ENCODE data around the gene PSMB2.

PSMB2 gene

DNA sequence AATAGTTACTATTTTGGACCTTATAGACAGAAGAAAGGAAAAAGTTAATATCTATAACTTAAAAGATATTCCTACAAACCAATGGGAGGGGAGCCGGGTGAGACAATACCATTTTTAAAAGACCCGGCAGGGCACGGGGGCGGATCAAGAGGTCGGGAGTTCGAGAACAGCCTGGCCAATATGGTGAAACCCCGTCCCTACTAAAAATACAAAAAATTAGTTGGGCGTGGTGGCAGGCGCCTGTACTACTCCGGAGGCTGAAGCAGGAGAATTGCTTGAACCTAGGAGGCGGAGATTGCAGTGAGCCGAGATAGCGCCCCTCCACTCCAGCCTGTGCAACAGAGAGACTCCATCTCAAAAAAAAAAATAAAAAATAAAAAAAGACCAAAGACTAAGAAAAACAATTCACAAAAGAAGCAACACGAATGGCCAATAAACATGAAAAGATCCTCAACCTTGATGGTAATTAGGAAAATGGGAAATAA is 1.2 kb upstream of the PSMB2 start:
- no peak for DNase-seq (ENCODE audit: low read depth in 2 of 2)

DNA sequence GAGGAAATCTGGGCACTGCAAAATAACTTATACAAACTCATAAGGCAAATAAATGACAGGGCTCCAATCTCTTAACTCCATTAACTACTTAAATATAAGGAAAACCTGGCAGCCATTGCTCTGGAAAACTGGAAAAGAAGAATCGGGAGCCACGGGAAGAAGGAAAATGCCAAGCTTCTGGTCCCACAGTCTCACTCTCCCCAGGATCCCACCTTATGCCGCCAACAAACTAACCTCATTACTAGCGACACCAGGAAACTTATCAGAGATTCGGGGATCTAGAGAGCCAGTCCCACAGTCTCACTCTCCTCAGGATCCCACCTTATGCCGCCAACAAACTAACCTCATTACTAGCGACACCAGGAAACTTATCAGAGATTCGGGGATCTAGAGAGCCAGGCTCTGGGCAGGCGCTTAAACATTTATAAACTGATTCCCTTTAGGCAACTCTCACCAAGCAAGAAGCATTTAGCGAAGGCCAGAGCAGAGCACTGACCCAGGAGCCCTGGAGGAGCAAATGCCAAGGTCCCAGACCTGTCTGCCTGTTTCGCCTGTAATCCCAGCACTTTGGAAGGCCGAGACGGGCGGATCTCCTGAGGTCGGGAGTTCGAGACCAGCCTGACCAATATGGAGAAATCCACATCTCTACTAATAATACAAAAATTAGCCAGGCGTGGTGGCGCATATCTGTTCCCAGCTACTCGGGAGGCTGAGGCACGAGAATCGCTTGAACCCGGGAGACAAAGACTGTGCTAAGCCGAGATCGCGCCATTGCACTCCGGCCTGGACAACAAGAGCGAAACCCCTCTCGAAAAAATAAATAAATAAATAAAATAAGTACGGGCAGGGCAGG is 720 bp downstream of the PSMB2 start:
- DNase-seq (ENCODE audit: low read depth in 2 of 2), result no peak

DNA sequence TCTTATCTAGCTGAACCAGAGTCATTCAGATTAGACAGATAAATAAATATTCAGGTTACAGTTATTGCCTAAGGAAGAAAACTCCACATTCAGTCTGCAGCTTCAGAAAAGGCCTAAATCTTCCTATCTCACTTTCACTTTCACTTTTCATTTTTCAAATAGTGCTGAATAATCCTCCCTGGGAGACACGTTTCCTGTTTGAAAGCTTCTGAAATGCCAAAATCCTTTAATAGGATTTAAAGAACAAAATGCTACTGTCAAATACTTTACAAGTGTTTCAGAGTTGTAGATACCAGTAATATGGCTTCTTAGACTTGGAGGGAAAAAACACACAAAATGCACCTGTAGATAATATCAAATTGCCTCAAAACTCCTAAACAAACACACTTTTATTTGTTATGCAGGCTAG is 3.9 kb downstream of the PSMB2 start:
- DNase-seq (ENCODE audit: low read depth in 2 of 2), result no peak

DNA sequence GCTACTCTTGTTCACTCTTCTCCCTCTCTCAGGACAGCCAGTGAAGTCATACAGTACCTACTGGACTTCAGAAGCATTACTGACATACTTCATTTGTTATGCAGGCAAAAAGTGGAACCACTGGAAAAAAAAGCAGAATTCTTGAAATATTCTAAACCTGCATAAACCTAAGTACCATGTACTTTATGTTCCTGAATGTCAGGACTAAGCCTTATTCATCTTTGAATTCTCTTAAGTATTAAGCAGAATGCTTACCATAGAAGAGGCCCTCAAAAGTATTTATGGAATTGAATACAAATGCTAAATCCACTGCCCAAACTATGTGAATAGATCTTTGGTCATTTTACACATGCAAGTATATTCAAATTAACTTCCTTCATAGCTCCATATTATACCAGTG is 7.8 kb downstream of the PSMB2 start:
- DNase-seq (ENCODE audit: low read depth in 2 of 2), result no peak

DNA sequence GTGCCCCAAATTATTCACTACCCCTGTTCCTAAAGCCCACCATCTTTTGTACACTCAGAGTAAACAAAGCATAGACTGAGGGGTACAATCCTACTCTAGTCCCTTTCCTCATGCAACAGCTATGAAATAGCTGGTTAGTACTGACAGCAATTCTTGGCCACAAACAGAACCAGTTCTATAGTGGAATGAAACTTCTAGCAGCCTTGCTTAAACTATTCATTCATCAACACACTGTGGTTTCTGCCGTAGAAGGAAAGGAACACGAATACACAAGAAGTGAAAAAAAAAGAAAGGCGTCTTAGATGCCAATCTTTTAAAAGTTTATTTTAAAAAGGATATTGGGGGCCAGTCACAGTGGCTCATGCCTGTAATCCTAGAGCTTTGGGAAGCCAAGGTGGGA is 9.9 kb downstream of the PSMB2 start:
- no peak for DNase-seq (ENCODE audit: low read depth in 2 of 2)

DNA sequence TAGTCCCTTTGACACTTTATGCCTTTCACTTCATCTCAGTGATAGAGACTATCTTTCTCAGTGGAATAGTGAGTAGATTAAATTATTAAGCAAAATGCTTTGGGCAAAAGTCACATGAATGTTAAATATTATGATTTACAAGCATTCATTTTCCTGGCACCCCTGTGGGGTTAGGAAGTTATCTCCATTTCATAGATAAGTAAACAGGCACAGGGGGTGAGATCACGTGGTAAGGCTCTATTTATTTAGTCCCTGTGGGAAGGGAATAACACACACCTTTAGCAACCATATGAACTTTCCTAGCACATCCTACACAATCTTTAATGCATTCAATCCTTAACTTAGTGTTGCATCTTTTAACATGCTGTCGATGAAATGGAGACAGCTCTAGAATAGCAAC is 12.3 kb downstream of the PSMB2 start:
- no peak for DNase-seq (ENCODE audit: low read depth in 2 of 2)

DNA sequence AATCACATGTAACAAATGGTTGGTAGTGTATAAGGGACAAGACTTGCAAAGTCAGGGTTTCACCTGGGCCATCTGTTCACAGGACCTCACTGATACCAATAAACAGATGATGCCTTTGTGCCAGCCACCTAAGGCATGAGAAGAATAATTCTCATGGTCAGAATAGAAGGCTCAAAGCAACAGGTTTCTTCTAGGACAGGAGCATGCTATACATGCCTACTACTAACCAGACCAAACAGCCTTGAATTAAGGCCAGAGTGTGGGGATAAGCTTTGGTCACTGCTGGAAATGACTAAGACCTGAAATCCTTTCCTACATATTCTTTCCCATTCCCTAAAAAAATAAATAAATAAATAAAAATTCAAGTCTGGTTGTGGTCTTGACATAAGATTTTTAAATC is 17.5 kb downstream of the PSMB2 start:
- no peak for DNase-seq (ENCODE audit: low read depth in 2 of 2)

DNA sequence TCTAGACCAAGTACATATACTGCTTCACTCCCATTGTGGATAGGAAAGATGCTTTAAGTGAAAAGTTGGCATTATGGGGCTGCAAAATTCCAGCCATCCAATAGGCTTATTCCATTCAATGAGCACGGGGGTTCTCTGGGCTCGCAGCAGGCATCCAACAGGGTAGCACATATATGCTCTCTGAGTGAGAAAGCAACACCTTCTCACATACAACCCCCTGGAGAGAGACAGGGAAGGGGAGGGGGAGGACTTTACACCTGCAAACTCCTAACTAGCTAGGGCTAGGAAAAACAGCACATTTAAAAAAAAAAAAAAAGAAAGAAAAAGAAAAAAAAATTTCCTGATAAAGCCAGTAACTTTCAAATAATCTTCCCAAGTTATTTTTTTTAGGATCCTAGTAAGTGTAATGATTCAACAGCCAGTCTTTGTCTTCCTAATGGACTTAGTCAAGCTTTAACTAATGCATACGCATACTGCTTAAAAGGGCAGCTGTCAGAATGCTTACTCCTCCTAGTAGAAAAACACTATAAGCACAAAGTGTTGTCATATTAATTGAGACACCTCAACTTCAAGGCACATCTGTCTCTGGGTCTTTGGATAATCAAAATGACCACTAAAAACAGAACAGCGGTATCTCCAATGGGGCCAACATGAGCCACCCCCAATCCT is 18.7 kb downstream of the PSMB2 start:
- no peak for DNase-seq (ENCODE audit: low read depth in 2 of 2)

DNA sequence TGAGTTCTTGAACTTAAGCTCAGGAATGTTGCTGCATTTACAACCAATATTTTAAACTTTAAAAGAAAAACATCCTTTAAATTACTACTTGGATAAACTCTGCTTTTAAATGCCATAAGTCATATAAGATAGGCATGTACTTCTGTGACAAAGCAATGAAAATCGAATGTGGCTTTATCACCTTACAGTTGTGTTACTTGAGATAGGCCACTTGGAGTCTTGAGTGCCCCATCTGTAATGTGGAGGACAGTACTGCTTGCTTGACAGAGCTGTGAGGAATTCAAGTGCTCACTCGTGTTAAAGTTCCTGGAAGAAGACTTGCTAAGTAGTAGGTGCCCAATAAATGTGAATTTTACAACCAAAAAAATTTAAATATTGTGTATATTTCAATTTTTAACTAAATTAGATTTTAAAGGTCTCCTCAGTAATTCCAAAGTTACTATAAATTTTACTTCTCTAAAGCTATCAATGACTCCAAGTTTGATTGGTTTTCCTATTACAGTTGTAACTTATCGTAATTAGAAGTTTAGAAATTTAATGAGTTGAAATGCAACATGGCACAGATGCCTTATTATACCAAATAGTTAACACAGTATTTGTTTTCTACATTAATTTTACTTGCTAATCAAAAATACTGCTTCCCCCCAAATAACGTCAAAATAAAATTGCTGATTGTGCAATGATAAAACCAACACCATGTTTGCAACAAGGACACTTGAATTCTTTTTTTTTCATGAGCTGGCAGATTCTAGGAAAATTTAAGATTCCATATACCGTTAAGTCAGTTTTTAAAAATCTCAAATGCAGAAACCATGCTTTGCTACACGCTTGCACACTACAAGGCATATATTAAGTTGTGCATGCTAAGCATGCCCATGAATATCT is 21.8 kb downstream of the PSMB2 start:
- no peak for DNase-seq (ENCODE audit: low read depth in 2 of 2)

DNA sequence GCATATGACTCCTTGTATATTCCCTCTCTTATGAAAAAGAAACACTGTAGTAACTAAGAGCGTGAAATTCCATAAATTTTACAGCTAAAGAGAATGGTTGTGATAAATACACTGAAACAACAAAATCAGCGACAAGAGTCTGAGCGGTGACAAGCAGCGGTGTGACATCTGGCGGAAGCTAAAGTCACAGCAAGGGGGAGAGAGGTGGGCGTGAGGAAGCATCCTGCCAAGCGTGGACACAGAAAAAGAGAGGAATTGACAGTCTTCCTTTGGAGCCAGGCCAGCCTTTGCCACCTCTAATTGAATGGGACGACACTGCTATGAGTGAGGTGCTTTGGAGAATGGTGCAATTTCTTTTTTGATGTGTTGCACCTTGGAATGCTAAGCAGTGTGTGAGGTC is 25.9 kb downstream of the PSMB2 start:
- DNase-seq (ENCODE audit: low read depth in 2 of 2), result no peak

DNA sequence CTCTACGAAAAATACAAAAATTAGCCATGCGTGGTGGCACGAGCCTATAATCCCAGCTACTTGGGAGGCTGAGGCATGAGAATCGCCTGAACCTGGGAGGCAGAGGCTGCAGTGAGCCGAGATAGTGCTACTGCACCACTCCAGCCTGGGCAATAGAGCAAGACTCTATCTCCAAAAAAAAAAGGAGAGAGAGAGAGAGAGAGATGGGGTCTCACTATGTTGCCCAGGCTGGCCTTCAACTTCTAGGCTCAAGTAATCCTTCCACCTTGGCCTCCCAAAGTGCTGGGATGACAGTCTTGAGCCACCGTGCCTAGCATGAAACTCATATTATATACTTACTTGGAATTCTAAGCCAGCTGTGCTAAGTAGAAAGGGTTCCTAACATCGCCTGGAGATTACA is 29.7 kb downstream of the PSMB2 start:
- DNase-seq (ENCODE audit: low read depth in 2 of 2), result no peak

DNA sequence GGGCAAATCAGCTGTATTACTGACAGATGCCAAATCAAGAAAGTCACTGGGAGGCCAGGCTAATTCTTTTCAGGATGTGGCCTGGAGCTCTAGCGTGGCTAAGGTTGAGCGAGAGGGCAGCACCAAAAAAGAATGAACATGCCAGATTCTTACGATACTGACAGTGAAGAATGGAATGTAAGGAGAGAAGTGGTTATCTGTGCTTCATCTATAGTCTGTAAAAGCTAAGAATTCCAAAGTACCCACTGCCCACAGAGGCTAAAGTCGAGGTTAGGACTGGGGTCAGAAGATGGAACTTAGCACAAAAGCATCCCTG is 35.5 kb downstream of the PSMB2 start:
- peak in 1 of 2 experiments; percentile 11 for DNase-seq (ENCODE audit: low read depth in 2 of 2)

DNA sequence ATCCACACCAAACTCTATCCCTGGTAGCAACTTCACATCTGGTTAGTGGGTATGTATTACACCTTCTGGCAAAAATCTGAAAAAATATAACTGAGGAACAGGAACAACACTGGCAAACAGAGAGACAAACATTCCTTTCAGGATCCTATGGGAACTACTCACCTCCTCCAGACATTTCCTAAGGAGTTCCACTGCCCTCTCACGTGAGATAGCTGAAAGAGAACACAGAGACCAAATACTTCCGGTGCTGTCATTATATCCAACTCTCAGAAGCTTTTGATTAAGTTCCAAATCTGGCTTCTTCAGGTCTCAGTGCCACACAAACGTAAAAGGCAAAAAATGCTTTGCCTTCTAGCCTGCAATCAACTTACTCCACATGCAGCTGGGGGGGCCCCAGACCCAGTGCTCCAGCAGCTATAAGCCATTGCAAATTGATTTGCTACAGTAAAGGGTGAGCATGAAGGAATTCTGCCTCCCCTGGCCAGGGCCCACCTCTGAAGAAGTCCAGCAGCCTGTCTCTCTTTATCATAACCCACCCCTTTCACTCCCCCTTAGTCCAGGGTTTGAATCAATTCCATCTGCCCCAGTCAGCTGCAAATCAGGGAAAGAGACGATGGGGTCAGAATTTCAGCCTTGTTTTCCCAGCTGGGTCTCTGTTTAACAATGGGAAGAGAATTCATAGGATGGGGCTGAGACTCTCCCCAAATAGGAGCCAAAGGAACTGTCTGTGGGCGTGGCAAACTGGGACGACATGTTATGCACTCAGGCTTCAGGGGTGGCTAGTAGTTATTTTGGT is 36.1 kb downstream of the PSMB2 start:
- DNase-seq (ENCODE audit: low read depth in 2 of 2), result no peak

DNA sequence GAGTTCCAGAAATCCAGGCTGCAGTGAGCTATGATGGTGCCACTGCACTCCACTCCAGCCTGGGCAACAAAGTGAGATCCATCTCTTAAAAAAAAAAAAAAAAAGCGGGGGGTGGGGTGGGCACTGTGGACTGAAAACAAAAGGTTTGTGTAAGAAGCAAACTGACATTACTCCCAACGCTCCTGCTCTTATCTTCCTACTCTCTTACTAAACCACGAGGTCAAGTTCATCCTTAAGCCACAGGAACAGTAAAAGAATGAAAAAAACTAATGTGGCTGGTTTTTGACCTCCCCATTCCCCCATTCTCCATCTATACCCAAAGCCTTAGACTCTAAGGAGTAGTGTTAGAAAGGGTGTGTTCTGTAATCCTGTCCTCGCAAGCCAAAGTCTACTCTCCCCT is 37.4 kb downstream of the PSMB2 start:
- no peak for DNase-seq (ENCODE audit: low read depth in 2 of 2)

DNA sequence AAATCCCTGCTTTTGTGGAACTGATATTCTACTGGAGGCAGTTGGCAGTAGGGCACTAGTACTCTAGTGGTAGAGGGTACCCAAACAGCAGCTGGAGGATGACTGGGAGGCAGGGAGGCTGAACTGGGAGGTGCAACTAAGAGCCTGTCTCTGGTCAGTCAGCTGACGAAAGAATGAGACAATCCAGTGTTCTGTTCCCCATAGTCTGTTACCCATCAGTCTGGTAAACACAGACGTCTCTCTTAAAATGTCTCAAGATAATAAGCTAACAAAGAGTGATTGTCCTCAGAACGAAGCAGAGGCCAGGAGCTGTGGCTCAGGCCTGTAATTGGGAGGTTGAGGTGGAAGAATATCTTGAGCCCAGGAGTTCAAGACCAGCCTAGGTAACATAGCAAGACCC is 37.9 kb downstream of the PSMB2 start:
- no peak for DNase-seq (ENCODE audit: low read depth in 2 of 2)

DNA sequence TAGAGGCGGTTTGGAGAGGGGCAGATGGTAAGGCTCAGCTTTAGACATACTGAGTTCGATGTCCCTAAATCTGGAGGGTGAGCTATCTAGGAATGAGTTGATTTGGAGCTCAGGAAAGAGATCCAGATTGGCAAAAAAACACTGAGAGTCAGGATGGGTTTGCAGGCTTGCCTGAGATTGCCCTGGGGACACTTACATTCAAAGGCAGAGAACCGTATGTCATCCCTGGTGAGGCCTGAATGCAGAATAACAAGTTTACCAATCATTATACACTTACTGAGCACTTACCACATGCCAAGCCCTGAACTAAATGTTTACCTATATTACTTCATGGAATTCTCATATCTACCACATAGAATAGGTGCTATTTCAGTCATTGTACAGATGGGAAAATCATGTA is 40.7 kb downstream of the PSMB2 start:
- DNase-seq (ENCODE audit: low read depth in 2 of 2), result no peak

DNA sequence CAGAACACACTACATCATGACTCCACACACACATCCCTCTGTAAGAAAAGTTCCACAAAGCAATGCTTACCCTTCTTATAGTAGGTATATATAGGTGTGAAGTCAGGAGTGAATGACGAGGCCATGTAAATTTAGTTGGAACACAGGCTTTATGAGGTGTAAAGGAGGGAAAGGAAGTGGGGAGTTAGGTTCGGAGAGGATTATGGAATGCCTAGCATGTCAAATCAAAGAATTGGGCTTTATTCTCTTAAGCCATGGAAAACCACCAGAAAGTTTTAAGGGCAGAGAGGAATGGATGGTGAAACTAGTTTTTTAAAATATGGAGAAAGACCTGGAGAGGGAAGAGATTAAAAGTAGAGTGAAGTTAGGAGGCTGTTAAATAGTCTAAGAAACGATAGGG is 41.9 kb downstream of the PSMB2 start:
- no peak for DNase-seq (ENCODE audit: low read depth in 2 of 2)

DNA sequence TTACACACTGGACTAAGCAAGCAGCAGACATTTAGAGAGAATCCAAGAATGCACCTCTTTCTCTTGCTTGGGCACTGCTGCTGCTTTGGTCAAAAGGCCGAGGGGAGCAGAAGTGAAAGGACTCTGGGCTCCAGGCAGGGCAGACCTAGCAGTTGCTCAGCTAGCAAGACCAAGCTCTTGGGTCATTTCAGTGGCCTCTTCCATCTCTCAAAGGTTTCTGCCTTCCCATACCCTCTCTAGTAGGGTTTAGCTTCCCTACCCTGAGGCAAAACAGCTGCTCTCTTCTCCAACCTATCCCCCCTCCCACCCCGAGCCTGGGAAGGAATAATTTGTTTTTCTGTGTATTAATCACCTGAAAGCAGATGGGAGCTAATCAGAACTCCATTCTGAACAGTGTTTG is 42.4 kb downstream of the PSMB2 start:
- no peak for DNase-seq (ENCODE audit: low read depth in 2 of 2)

DNA sequence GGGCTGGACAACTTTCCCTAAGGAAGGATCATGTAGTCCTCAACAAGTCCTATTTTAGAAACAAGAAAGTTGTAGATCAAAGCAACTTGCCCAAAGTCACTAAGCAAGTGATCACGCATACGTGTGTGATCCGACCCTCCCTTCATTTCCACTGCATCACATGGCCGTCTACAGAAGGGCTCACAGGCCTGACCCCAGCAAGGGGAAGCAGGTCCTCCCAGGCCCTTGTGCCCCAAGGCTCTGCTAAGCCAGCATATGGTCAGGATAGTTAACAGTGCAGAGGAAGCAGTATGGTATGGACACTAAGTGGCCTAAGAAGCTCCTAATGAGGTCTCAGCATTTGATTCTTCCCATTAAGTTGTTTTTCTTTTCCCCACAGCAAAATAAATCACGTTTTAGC is 43.5 kb downstream of the PSMB2 start:
- DNase-seq (ENCODE audit: low read depth in 2 of 2), result no peak

DNA sequence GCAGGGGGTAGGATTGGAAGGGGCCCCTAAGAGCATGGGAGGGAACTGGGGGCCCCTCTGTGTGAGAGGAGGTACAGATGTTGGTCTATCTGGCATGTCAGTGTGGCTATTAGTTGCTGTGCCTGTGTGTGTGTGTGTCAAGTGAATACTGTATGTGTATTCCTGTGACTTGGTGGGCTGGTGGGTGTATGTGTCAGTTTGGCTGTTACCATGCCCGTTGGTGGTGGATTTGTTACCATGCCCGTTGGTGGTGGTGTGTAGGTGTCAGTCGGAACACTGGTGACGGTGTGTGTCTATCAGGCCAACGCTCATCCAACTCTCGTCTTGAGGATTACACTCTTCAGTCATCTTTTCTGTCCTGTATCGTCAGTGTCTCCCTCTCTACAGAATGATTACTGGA is 45.6 kb downstream of the PSMB2 start:
- no peak for DNase-seq (ENCODE audit: low read depth in 2 of 2)

DNA sequence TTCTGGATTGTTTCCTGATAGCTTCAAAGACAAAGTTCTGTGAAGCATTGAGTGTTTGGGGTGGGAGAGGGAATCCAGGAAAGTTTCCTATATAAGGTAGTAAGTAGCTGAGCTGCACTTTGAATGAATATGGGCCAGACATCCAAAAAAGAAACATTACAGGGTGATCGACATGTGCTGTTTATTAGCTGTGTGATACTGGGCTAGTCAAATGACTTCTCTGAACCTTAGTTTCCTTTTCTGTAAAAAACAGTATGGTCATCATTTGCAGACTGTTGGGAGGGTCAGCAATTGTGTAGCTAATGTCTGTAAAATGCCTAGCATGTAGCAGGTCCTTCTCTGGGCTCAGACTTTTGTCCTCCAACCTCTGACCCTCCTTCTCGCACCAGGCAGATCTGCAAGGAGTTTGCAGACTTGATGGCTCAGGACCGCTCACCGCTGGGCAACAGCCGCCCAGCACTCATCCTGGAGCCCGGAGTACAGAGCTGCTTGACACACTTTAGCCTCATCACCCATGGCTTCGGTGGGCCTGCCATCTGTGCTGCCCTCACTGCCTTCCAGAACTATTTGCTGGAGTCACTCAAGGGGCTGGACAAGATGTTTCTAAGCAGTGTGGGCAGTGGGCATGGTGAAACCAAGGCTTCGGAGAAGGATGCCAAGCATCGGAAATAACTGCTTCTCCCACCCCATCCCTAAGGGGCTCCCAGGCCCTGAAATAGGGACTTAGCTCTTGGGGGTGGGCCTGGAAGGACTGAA is 47.1 kb downstream of the PSMB2 start:
- no peak for DNase-seq (ENCODE audit: low read depth in 2 of 2)

All from fibroblast of skin of left biceps (primary cell).